Gastrocnemius medialis (tissue), 4 donors: Measurements from ENCODE around the gene TMEM181. TPM values are rescaled to one million over a fixed set of nuclear protein-coding genes. Genes with fewer than 3 reads are reported as not detected.

Experiments used
- ATAC-seq, 2 donors: fragments of 150-250 bp; one replicate each; pipeline ENCODE4 v1.9.1; 2016
- DNase-seq, 2 donors: peaks; one replicate each; pipeline ENCODE4 v3.0.0-alpha.2; 2019
- H3K27ac ChIP-seq, 4 donors: fragments of 200-600 bp; sonication (generic); 1 replicate in 1 of 4; 2 replicates in 3 of 4; pipeline ENCODE4 v1.5.1; 2016 to 2018; ENCODE audit warnings: mild to moderate bottlenecking in 2 of 4, moderate library complexity in 1 of 4
- H3K27me3 ChIP-seq, 3 donors: fragments of 200-600 bp; sonication (generic) in 2 of 3; 1 replicate in 1 of 3; 2 replicates in 2 of 3; pipeline versions ENCODE4 v1.5.1 to v1.6.0; 2016 to 2019; ENCODE audit warnings: mild to moderate bottlenecking in 1 of 3, moderate library complexity in 1 of 3
- H3K36me3 ChIP-seq, 2 donors: fragments of 200-600 bp; sonication (generic) in 1 of 2; one replicate each; pipeline ENCODE4 v1.5.1; 2017 to 2018
- H3K4me1 ChIP-seq, 2 donors: fragments of 200-600 bp; sonication (generic) in 1 of 2; one replicate each; pipeline ENCODE4 v1.5.1; 2016 to 2017; ENCODE audit warnings: mild to moderate bottlenecking in 2 of 2
- H3K4me3 ChIP-seq, 4 donors: fragments of 200-600 bp; sonication (generic) in 3 of 4; 1 replicate in 1 of 4; 2 replicates in 3 of 4; pipeline ENCODE4 v1.5.1; 2016 to 2019; ENCODE audit warnings: mild to moderate bottlenecking in 2 of 4
- H3K9me3 ChIP-seq, 3 donors: fragments of 200-600 bp; sonication (generic) in 2 of 3; 1 replicate in 1 of 3; 2 replicates in 2 of 3; pipeline ENCODE4 v1.5.1; 2016 to 2019
- POLR2A ChIP-seq, 2 donors: fragments of 450-650 bp; IDR thresholded peaks; one replicate each; pipeline ENCODE4 v1.6.1; 2017; ENCODE audit warnings: antibody characterized with exemption in 2 of 2, mild to moderate bottlenecking in 2 of 2, moderate library complexity in 2 of 2
- in situ Hi-C, 4 donors: fragments of 200-750 bp; cut with MboI; loops; one replicate each; pipeline versions ENCODE4 v1.15.0 to v1.8.0; 2017; ENCODE audit warnings: low sequenced_read_pairs in 4 of 4
- intact Hi-C: fragments of 100-400 bp; cut with DNase I; formaldehyde crosslinking; loops from one replicate; pipeline ENCODE4 v1.15.1; 2023; ENCODE audit warnings: low total_unique reads
- total RNA-seq, 4 donors: library from RNA; depleted of rRNA; stranded (reverse); fragments of >200 nt; gene quantifications; one replicate each; pipeline versions ENCODE4 v1.1.0 to v1.2.3, GENCODE V29; 2016
- TF ChIP-seq, protein P1 (sequence below), 5 experiments: fragments of 450-650 bp in 3 of 5; fragments of 200-600 bp in 2 of 5; sonication (generic) in 2 of 5; IDR thresholded peaks in 4 of 5; conservative IDR thresholded peaks in 1 of 5; 1 replicate in 4 of 5; 2 replicates in 1 of 5; pipeline ENCODE4 v1.5.1; 2016 to 2019; ENCODE audit warnings: antibody characterized with exemption in 5 of 5, mild to moderate bottlenecking in 3 of 5, moderate library complexity in 3 of 5

Gene TMEM181
- total RNA-seq, 4 donors from 2014 or later: 12.1 to 17.9 (median 12.9) TPM

DNA sequence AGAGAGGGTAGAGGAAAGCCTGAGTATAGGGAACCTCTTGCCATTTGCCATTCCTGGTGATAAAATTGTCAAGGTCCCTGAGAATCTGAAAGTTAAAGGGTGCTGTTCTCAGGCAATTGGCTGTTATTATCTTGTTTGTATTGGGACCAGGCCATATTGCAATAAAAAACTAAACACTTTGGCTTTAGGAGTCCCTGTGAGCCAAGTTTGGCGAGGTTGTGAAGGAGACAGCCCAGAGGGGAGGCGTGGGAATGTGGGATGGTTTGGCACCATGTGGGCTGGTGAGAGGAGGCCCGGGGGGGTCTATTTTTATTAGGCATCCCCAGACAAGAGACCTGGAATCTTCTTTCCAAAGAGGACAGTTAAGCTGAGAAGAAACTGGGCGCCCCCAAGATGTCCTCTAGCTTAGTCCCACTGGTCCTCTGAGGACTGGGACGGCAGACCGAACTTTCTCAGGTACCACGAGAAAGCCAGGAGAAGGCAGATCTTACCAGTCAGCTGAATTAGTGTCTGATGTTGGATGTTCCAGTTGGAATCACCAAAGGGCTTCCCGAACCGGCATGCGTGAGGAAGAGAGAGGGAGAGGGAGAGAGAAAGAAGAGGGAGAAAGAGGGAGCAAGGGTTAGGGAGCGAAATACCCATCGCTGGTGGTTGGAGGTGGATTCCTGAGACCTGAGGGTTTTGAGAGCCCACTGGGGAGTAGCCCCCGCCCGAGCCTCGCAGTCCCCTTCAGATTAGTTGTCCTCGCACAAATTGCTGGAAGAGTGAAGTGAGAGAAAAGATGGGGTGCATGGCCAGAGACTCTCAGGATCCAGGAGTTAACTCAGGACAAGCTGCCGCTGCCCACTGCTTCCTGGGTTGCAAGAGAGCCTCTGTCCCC lies 60.3 kb downstream of the TMEM181 start:
- Histone ChIP-seq H3K27ac (no peak overlapping the region), H3K36me3 (no peaks in the 10 kb centered on the region), H3K4me1 (no peaks in the 10 kb centered on the region), H3K9me3 (no peaks in the 10 kb centered on the region), H3K27me3 (no peaks in the 10 kb centered on the region), H3K4me3 (no peak overlapping the region)
- ATAC-seq (no peak), DNase-seq (no peak)
- in situ Hi-C loops (no loop called here), intact Hi-C loops (no loop called here)
- TF ChIP-seq POLR2A (IDR thresholded peaks at IDR 0.05): no peak
- TF ChIP-seq, protein P1, sequence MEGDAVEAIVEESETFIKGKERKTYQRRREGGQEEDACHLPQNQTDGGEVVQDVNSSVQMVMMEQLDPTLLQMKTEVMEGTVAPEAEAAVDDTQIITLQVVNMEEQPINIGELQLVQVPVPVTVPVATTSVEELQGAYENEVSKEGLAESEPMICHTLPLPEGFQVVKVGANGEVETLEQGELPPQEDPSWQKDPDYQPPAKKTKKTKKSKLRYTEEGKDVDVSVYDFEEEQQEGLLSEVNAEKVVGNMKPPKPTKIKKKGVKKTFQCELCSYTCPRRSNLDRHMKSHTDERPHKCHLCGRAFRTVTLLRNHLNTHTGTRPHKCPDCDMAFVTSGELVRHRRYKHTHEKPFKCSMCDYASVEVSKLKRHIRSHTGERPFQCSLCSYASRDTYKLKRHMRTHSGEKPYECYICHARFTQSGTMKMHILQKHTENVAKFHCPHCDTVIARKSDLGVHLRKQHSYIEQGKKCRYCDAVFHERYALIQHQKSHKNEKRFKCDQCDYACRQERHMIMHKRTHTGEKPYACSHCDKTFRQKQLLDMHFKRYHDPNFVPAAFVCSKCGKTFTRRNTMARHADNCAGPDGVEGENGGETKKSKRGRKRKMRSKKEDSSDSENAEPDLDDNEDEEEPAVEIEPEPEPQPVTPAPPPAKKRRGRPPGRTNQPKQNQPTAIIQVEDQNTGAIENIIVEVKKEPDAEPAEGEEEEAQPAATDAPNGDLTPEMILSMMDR (IDR thresholded peaks at IDR 0.05 in 4 of 5, conservative IDR thresholded peaks at IDR 0.05 in 1 of 5): no peak

DNA sequence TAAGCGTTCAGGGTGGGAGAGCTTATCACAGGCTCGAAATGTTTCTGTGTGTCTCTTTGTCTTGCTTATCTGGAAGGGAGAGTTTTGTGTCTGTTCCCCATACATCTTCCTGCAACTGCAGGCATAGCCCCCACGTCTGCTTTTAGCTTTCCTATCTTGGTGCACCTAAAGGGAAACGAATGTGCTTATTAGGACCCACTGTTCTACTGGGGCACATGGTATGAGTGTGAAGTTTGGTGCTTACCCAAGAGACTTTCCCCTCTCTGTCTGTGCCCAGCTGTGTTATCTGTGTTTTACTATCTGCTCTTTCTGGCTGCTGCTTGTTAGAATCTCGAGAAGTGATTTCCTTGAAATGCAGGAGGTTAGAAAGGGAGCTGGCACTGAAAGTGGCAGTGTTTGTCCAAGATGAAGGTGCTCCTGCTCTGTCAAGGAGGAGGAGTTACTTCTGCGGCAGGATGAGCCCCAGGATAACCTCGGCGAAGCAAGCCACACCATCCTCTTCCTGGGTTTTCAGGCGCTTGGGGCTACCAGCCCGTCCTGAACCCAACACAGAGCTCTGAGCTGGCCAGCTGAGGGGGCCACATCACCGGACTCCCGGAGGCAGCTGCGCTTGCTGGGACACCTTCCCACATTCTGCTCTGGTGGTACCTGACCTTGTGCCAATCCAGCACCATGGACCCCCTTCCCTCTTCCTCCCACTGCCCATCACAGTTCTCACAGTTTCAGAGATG lies 61.2 kb downstream of the TMEM181 start:
- H3K4me3 ChIP-seq: no peak overlapping the region
- DNase-seq (no peak), ATAC-seq (no peak)
- no peak for TF ChIP-seq POLR2A (IDR thresholded peaks at IDR 0.05)
- TF ChIP-seq, protein P1 (IDR thresholded peaks at IDR 0.05 in 4 of 5, conservative IDR thresholded peaks at IDR 0.05 in 1 of 5): no peak
- no peaks in the 10 kb centered on the region for H3K27me3 ChIP-seq
- peaks cover 0 to 6% of the 10 kb centered on the region in 2 donors for H3K36me3 ChIP-seq
- intact Hi-C loops (no loop called here), in situ Hi-C loops (no loop called here)
- H3K27ac ChIP-seq: no peak overlapping the region
- no peaks in the 10 kb centered on the region for H3K9me3 ChIP-seq
- H3K4me1 ChIP-seq: no peaks in the 10 kb centered on the region

DNA sequence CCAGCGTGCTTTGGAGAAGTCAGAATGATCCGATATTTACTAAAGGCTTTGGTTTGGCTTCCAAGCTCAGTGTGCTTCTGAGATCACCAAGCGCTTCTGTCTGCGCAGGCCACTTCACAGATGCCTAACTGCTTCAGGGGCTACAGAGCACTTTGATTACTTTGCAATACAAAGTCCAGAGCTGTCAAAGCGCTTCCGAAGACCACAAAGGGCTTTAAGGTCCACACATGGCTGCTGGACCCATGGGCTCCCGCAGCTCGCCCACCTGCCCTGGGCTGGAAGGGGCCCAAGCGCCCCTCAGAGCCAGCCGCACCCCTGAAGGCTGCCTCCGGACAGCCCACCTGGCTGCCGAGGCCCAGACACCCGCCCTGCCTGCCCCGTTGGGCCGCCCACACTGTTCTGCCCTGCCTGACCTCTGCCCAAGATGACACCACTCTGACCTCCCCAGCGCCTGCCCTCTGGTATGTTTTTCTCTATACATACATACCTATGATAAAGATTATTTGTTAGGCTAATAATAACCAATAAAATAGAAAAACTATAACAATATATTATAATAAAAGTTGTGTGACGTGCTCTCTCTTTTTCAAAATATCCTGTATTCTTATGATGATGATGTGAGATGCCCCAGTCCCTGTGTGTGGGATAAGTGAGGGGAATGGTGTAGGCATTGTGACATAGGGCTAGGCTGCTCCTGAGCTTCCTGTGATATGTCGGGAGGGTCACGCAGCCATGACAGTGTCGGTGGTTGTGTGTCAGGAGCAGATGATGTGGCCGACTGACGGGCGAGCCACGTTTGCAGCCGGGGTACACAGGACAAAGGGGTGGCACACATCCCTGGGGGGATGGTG lies 62.0 kb downstream of the TMEM181 start:
- Histone ChIP-seq H3K9me3 (no peaks in the 10 kb centered on the region), H3K27ac (no peak overlapping the region), H3K27me3 (no peaks in the 10 kb centered on the region), H3K4me3 (no peak overlapping the region), H3K4me1 (no peaks in the 10 kb centered on the region), H3K36me3 (peaks cover 0 to 12% of the 10 kb centered on the region in 2 donors)
- TF ChIP-seq POLR2A (IDR thresholded peaks at IDR 0.05): no peak
- TF ChIP-seq, protein P1 (IDR thresholded peaks at IDR 0.05 in 4 of 5, conservative IDR thresholded peaks at IDR 0.05 in 1 of 5): no peak
- intact Hi-C loops (no loop called here), in situ Hi-C loops (no loop called here)
- ATAC-seq (no peak), DNase-seq (no peak)

DNA sequence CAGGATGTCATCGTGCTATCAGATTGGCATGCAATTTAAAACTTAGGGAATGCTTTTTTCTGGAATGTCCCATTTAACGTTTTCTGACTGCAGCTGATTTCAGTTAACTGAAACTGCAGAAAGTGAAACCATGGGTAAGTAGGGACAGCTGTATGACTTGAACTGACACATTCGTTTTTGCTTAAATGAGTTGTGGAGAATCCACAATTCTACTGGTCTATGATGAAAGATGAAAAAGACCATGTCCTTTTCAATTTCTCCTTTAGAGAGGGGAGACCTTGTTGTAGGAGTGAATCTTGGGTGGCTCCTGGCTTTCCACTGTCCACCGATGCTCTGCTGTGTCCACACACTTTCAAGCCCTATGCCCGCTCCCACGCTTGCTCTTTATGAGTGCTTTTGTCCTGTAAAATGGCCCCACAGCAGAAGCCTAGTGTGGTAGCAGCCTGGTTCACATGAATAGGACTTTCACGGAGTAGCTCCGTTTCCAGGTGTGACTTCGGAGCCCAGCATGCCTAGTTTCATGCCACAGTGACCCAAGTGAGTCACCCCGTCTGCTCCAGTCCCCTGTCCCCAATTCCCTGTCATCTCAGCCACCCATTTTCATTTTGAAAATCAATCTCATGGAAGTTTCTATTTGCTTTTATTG lies 62.8 kb downstream of the TMEM181 start:
- Histone ChIP-seq H3K4me3 (no peak overlapping the region), H3K9me3 (no peaks in the 10 kb centered on the region), H3K4me1 (no peaks in the 10 kb centered on the region), H3K36me3 (peaks cover 0 to 12% of the 10 kb centered on the region in 2 donors), H3K27ac (no peak overlapping the region), H3K27me3 (no peaks in the 10 kb centered on the region)
- ATAC-seq (no peak), DNase-seq (no peak)
- no peak for TF ChIP-seq POLR2A (IDR thresholded peaks at IDR 0.05)
- TF ChIP-seq, protein P1 (IDR thresholded peaks at IDR 0.05 in 4 of 5, conservative IDR thresholded peaks at IDR 0.05 in 1 of 5): no peak
- in situ Hi-C loops: no loop called here
- intact Hi-C loops: no loop called here
